ENCODE results near the gene NEK7. TPM values are rescaled to one million over a fixed set of nuclear protein-coding genes. Genes with fewer than 3 reads are reported as not detected.

Gene NEK7
- total and polyA plus RNA-seq, 2 of the 8 experiments (the other 6 are each of a cell fraction or from before 2014, with no cell fraction given) = 5.1 to 10.0 TPM

DNA sequence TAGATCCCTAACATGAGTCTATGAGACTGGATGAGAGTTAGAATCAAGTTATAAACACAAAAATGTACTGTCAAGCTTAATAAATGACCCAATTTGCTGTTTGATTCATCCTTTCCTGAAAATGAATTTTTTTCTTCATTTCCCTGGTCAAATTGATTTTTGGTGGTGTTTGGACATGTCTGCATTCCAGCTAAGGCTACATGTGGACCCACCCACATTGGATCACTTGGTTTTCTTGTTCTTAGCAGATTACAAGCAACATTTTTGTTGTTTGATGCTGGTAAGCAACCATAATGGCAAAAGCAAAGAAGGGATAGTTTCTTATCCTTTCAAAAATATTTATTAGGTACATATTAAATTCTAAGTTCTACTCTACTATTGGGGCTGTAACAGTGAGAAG lies 181.1 kb downstream of the NEK7 start:
- no peak for FAIRE-seq

More for the DNA sequence above, 181.1 kb downstream of the NEK7 start:
- Histone ChIP-seq H3K36me3 (ENCODE audit: control insufficient read depth in 2 of 4, insufficient read depth in 4 of 4, low read length in 3 of 4) (no peaks in the 10 kb centered on the region), H3K18ac (ENCODE audit: extremely low read depth, low read length) (no peak overlapping the region), H3K4ac (replicated peaks; ENCODE audit: insufficient read length, low read depth, low read length) (no peak overlapping the region), H2BK120ac (replicated peaks; ENCODE audit: low read depth, low read length) (no peak overlapping the region), H3K14ac (ENCODE audit: insufficient read length) (no peak overlapping the region), H3K23me2 (ENCODE audit: low read depth, low read length) (no peaks in the 10 kb centered on the region), H3K4me1 (replicated peaks in 1 of 4; ENCODE audit: control insufficient read depth in 3 of 4, insufficient read depth in 4 of 4, low read length in 3 of 4) (peaks cover 0 to 5% (median under 1%) of the 10 kb centered on the region in 4 experiments; a peak in 1 of 7 replicates), H4K20me1 (replicated peaks in 1 of 2; ENCODE audit: control insufficient read depth in 1 of 2, insufficient read depth in 2 of 2, low read length in 2 of 2) (no peaks in the 10 kb centered on the region), H2AK5ac (ENCODE audit: low read depth, low read length) (no peak overlapping the region), H2BK12ac (ENCODE audit: low read depth, low read length) (no peak overlapping the region), H3K79me2 (ENCODE audit: control insufficient read depth in 1 of 2, insufficient read depth in 2 of 2, low read length in 2 of 2) (no peaks in the 10 kb centered on the region), H3K27ac (ENCODE audit: low read depth, low read length) (no peak overlapping the region), H2BK5ac (ENCODE audit: low read depth, low read length) (no peak overlapping the region), H2BK20ac (ENCODE audit: low read length) (no peak overlapping the region), H3K4me3 (ENCODE audit: extremely low read depth in 1 of 4, insufficient read depth in 2 of 4, low read depth in 3 of 4, low read length in 4 of 4) (no peak overlapping the region), H3K23ac (ENCODE audit: insufficient read length) (no peak overlapping the region), H2AFZ (ENCODE audit: low read length) (no peak overlapping the region), H4K91ac (replicated peaks; ENCODE audit: insufficient read length, low read length) (no peak overlapping the region), H4K5ac (ENCODE audit: insufficient read length, low read depth, low read length) (no peak overlapping the region), H3K79me1 (ENCODE audit: low read depth, low read length) (no peaks in the 10 kb centered on the region), H3K56ac (replicated peaks; ENCODE audit: insufficient read length, low read depth, low read length) (no peak overlapping the region), H3K9me3 (ENCODE audit: insufficient read depth in 2 of 2, low read depth in 1 of 2, low read length in 1 of 2) (no peaks in the 10 kb centered on the region), H3K9ac (replicated peaks in 1 of 4; ENCODE audit: extremely low read depth in 1 of 4, low read depth in 3 of 4, low read length in 3 of 4) (no peak overlapping the region), H3K27me3 (replicated peaks in 1 of 4; ENCODE audit: control insufficient read depth in 3 of 4, extremely low read depth in 1 of 4, insufficient read depth in 3 of 4, low read length in 3 of 4) (no peaks in the 10 kb centered on the region), H3K4me2 (ENCODE audit: insufficient read depth in 1 of 2, low read depth in 2 of 2, low read length in 2 of 2) (no peak overlapping the region), H4K8ac (ENCODE audit: extremely low read depth, insufficient read depth, low read length) (no peak overlapping the region), H2BK15ac (ENCODE audit: low read length) (no peak overlapping the region)
- no peak for DNase-seq (ENCODE audit: low read depth in 1 of 2, low spot score in 2 of 2)
- POLR2A ChIA-PET (ENCODE audit: partially characterized antibody) = no interaction called here
- TF ChIP-seq ZNF274 (IDR thresholded peaks at IDR 0.05; ENCODE audit: borderline replicate concordance, extremely low read depth, low read length) (no peak), KDM1A (IDR thresholded peaks at IDR 0.05; ENCODE audit: borderline replicate concordance, low read length) (no peak), TAF7 (optimal IDR thresholded peaks at IDR 0.05; ENCODE audit: borderline replicate concordance, low read depth, low read length) (no peak), EZH2 (IDR thresholded peaks at IDR 0.05; ENCODE audit: low read depth, low read length, severe bottlenecking) (no peak), CHD2 (IDR thresholded peaks at IDR 0.05; ENCODE audit: low read length) (no peak)
- CTCF ChIA-PET (ENCODE audit: partially characterized antibody) = interaction anchor here (0.6 to 0.7 kb wide), 2 partner anchors 21 to 139 kb away, joined by 3 read pairs; no protein-coding TSS in a partner anchor

Data from H1 (cell line).